ENCODE results near the gene KLHL29.

KLHL29 gene

DNA sequence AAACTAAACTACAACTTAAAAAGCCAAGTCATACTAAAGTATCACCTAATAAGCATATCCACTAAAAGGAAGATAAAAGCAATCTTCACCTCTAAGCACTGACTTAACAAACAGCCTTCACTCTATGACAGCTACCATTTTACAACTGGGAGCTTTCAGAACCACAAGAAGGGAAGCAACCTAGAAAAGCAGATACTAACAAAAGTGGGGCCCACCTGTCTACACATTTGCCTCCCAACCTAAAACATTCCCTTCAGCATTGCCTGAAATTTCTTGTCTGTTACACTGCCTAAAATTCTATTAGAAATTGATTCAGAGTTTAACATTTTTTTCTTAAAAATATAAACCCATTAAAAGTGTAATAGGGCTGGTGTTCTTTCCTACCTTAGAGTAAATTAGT, 370.0 kb downstream of the KLHL29 start:
- DNase-seq = no peak

DNA sequence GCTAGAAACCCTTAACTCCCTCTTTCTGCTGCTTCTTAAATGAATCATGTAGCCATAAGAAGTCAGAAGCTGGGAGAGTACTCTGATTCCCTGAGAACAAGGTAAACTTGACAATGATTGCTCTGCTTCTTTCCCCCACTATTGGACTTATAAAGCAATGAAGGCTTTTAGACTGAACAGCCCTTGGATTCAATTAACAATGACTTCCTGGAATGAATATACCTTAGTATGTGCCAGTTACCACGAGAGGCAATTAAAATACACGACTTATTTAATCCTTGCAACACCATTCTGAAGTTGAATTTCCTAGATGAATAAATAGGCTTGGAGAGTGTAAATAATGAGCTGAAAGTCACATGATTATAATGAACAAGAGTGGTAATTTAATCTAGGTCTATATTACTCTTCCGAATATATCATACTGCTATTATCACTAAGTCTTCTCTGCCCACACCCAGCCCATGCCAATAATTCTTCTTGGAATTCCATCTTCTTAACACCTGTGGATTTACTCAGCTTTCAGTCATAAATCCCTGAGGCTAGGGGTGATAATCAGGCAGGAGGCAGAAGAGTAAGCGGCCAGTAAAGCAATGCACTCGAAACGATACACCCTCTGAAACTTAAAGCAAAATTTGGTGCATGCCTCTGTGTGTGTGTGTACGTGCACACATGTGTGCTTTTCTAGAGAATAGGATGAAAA, 371.8 kb downstream of the KLHL29 start:
- DNase-seq = no peak

DNA sequence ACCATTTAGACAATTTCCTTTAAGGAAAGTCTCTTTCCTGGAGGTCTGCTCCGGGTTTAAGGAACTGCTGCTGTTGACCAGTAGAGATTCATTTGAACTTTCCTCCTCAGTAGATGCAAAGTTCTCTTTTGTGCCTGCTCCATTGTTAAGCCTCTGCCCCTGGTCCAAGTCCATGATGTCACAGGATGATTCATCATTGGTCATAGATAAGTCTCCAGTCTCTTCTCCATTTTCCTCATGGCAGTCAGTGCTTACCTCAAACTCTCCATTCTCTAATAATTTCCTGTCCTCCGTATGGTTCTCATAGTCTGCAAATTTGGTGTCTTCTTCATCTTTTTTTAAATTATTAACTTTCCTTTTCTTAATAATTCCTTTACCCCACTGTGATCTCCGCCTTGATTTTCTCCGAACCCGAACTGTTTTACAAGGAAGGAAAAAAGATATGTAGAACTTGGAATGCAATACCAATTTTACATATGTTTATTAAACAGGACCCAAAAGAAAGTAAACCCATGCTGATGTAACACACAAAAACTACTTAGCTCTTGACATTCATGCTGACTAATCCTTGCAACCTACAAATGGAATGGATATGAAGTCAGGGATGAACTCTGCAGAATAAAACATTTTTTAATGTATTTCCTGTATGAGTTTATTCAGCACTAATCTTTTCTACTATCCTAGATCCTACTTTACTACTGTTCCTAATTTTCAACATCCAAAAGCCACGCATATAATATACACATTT, 372.9 kb downstream of the KLHL29 start:
- no peak for DNase-seq
